ENCODE measurements around the gene APOC3.
"Not testable (repeated sequence)": the region's sequence is repeated elsewhere in the genome, so short reads cannot be mapped to it uniquely, and the experiment has no call there.

Gene APOC3

GRCh38 chr11:116791813-116792143 lies 37.9 kb upstream of the APOC3 start, which contains the start of gene APOA5:
TSS of gene APOA5 (minus strand) at chr11:116791879. CDS start at chr11:116791860, 19 bp downstream.
- Histone ChIP-seq H3K4me1 (ENCODE audit: insufficient read depth, low read length) (peaks cover 4% of the 10 kb centered on the region), H3K4me3 (ENCODE audit: low read length) (no peak within 1 kb of the TSS), H3K27me3 (ENCODE audit: insufficient read depth, low read length) (peaks cover 18% of the 10 kb centered on the region; the same call in 1 of the 2 replicates), H3K9me3 (ENCODE audit: insufficient read depth, low read depth, low read length) (no peaks in the 10 kb centered on the region), H3K27ac (ENCODE audit: low read depth, low read length) (no peak within 1 kb of the TSS), H3K36me3 (ENCODE audit: insufficient read depth, low read length) (peaks cover 1% of the 10 kb centered on the region), H3K9ac (ENCODE audit: low read depth, low read length) (no peak within 1 kb of the TSS)
- WGBS, result 92% methylated on average over 7 of the region's 7 CpGs

- Histone ChIP-seq H3K36me3 (ENCODE audit: insufficient read depth, low read length) (no peaks in the 10 kb centered on the region), H3K4me1 (ENCODE audit: insufficient read depth, low read length) (peaks cover 4% of the 10 kb centered on the region), H3K9ac (ENCODE audit: low read depth, low read length) (no peak overlapping the region), H3K4me3 (ENCODE audit: low read length) (no peak overlapping the region), H3K27me3 (ENCODE audit: insufficient read depth, low read length) (peaks cover 18% of the 10 kb centered on the region; the same call in 1 of the 2 replicates), H3K27ac (ENCODE audit: low read depth, low read length) (no peak overlapping the region), H3K9me3 (ENCODE audit: insufficient read depth, low read depth, low read length) (no peaks in the 10 kb centered on the region)
- WGBS, result 85% methylated on average over 8 of the region's 8 CpGs
Observed at GRCh38 chr11:116792144-116792868, 37.4 kb upstream of the APOC3 start.

- H3K9ac ChIP-seq (ENCODE audit: low read depth, low read length), result no peak overlapping the region
- H3K27ac ChIP-seq (ENCODE audit: low read depth, low read length), result no peak overlapping the region
Observed at GRCh38 chr11:116792869-116793771, 36.6 kb upstream of the APOC3 start.

GRCh38 chr11:116793772-116794097 lies 36.0 kb upstream of the APOC3 start:
- WGBS, result 94% methylated on average over 1 of the region's 1 CpG
- H3K27me3 ChIP-seq (ENCODE audit: insufficient read depth, low read length), result peaks cover 18% of the 10 kb centered on the region; the same call in 1 of the 2 replicates
- H3K9ac ChIP-seq (ENCODE audit: low read depth, low read length), result no peak overlapping the region
- H3K27ac ChIP-seq (ENCODE audit: low read depth, low read length), result no peak overlapping the region
- H3K4me3 ChIP-seq (ENCODE audit: low read length), result no peak overlapping the region
- no peaks in the 10 kb centered on the region for H3K9me3 ChIP-seq (ENCODE audit: insufficient read depth, low read depth, low read length)
- H3K36me3 ChIP-seq (ENCODE audit: insufficient read depth, low read length), result no peaks in the 10 kb centered on the region
- H3K4me1 ChIP-seq (ENCODE audit: insufficient read depth, low read length), result peaks cover 4% of the 10 kb centered on the region

More at GRCh38 chr11:116792869-116793771, 36.6 kb upstream of the APOC3 start:
- peaks cover 4% of the 10 kb centered on the region for H3K4me1 ChIP-seq (ENCODE audit: insufficient read depth, low read length)
- no peaks in the 10 kb centered on the region for H3K9me3 ChIP-seq (ENCODE audit: insufficient read depth, low read depth, low read length)
- H3K36me3 ChIP-seq (ENCODE audit: insufficient read depth, low read length), result no peaks in the 10 kb centered on the region
- WGBS, result 73% methylated on average over 8 of the region's 8 CpGs
- peaks cover 18% of the 10 kb centered on the region; the same call in 1 of the 2 replicates for H3K27me3 ChIP-seq (ENCODE audit: insufficient read depth, low read length)
- no peak overlapping the region for H3K4me3 ChIP-seq (ENCODE audit: low read length)

- Histone ChIP-seq H3K9me3 (ENCODE audit: insufficient read depth, low read depth, low read length) (no peaks in the 10 kb centered on the region), H3K4me3 (ENCODE audit: low read length) (no peak overlapping the region), H3K4me1 (ENCODE audit: insufficient read depth, low read length) (peaks cover 4% of the 10 kb centered on the region), H3K27ac (ENCODE audit: low read depth, low read length) (no peak overlapping the region), H3K27me3 (ENCODE audit: insufficient read depth, low read length) (peaks cover 12% of the 10 kb centered on the region; the same call in 1 of the 2 replicates), H3K36me3 (ENCODE audit: insufficient read depth, low read length) (no peaks in the 10 kb centered on the region), H3K9ac (ENCODE audit: low read depth, low read length) (no peak overlapping the region)
- 90% methylated on average over 2 of the region's 2 CpGs for WGBS
Observed at GRCh38 chr11:116794851-116795250, 34.9 kb upstream of the APOC3 start.

GRCh38 chr11:116796548-116796947 lies 33.2 kb upstream of the APOC3 start:
- Histone ChIP-seq H3K9me3 (ENCODE audit: insufficient read depth, low read depth, low read length) (no peaks in the 10 kb centered on the region), H3K36me3 (ENCODE audit: insufficient read depth, low read length) (no peaks in the 10 kb centered on the region), H3K9ac (ENCODE audit: low read depth, low read length) (no peak overlapping the region), H3K27me3 (ENCODE audit: insufficient read depth, low read length) (no peaks in the 10 kb centered on the region), H3K4me3 (ENCODE audit: low read length) (no peak overlapping the region), H3K27ac (ENCODE audit: low read depth, low read length) (no peak overlapping the region), H3K4me1 (ENCODE audit: insufficient read depth, low read length) (peaks cover 2% of the 10 kb centered on the region)
- 100% methylated on average over 1 of the region's 1 CpG for WGBS

GRCh38 chr11:116797816-116798215 lies 31.9 kb upstream of the APOC3 start:
- no peak overlapping the region for H3K9ac ChIP-seq (ENCODE audit: low read depth, low read length)
- no peak overlapping the region for H3K27ac ChIP-seq (ENCODE audit: low read depth, low read length)
- H3K9me3 ChIP-seq (ENCODE audit: insufficient read depth, low read depth, low read length), result no peaks in the 10 kb centered on the region
- 94% methylated on average over 5 of the region's 5 CpGs for WGBS
- no peak overlapping the region for H3K4me3 ChIP-seq (ENCODE audit: low read length)
- no peaks in the 10 kb centered on the region for H3K36me3 ChIP-seq (ENCODE audit: insufficient read depth, low read length)
- H3K27me3 ChIP-seq (ENCODE audit: insufficient read depth, low read length), result no peaks in the 10 kb centered on the region
- H3K4me1 ChIP-seq (ENCODE audit: insufficient read depth, low read length), result no peaks in the 10 kb centered on the region; the same call in 1 of the 2 replicates

- Histone ChIP-seq H3K4me3 (ENCODE audit: low read length) (no peak overlapping the region), H3K9me3 (ENCODE audit: insufficient read depth, low read depth, low read length) (no peaks in the 10 kb centered on the region), H3K9ac (ENCODE audit: low read depth, low read length) (no peak overlapping the region), H3K27ac (ENCODE audit: low read depth, low read length) (no peak overlapping the region), H3K27me3 (ENCODE audit: insufficient read depth, low read length) (no peaks in the 10 kb centered on the region), H3K4me1 (ENCODE audit: insufficient read depth, low read length) (no peaks in the 10 kb centered on the region), H3K36me3 (ENCODE audit: insufficient read depth, low read length) (no peaks in the 10 kb centered on the region)
- 90% methylated on average over 5 of the region's 5 CpGs for WGBS
Observed at GRCh38 chr11:116798368-116798767, 31.3 kb upstream of the APOC3 start.

GRCh38 chr11:116800610-116801009 lies 29.1 kb upstream of the APOC3 start:
- 91% methylated on average over 2 of the region's 2 CpGs for WGBS
- Histone ChIP-seq H3K27ac (ENCODE audit: low read depth, low read length) (no peak overlapping the region), H3K36me3 (ENCODE audit: insufficient read depth, low read length) (no peaks in the 10 kb centered on the region), H3K9me3 (ENCODE audit: insufficient read depth, low read depth, low read length) (no peaks in the 10 kb centered on the region), H3K4me3 (ENCODE audit: low read length) (no peak overlapping the region), H3K27me3 (ENCODE audit: insufficient read depth, low read length) (no peaks in the 10 kb centered on the region), H3K4me1 (ENCODE audit: insufficient read depth, low read length) (no peaks in the 10 kb centered on the region), H3K9ac (ENCODE audit: low read depth, low read length) (no peak overlapping the region)

GRCh38 chr11:116801662-116802061 lies 28.0 kb upstream of the APOC3 start:
- H3K9ac ChIP-seq (ENCODE audit: low read depth, low read length); H3K4me1 ChIP-seq (ENCODE audit: insufficient read depth, low read length); H3K36me3 ChIP-seq (ENCODE audit: insufficient read depth, low read length); H3K4me3 ChIP-seq (ENCODE audit: low read length); H3K27ac ChIP-seq (ENCODE audit: low read depth, low read length); H3K27me3 ChIP-seq (ENCODE audit: insufficient read depth, low read length); H3K9me3 ChIP-seq (ENCODE audit: insufficient read depth, low read depth, low read length): not testable (repeated sequence)

- no peaks in the 10 kb centered on the region for H3K36me3 ChIP-seq (ENCODE audit: insufficient read depth, low read length)
- no peaks in the 10 kb centered on the region for H3K9me3 ChIP-seq (ENCODE audit: insufficient read depth, low read depth, low read length)
- H3K27me3 ChIP-seq (ENCODE audit: insufficient read depth, low read length), result no peaks in the 10 kb centered on the region
- 82% methylated on average over 3 of the region's 3 CpGs for WGBS
- H3K9ac ChIP-seq (ENCODE audit: low read depth, low read length), result no peak overlapping the region
- H3K4me1 ChIP-seq (ENCODE audit: insufficient read depth, low read length), result no peaks in the 10 kb centered on the region
- H3K4me3 ChIP-seq (ENCODE audit: low read length), result no peak overlapping the region
- no peak overlapping the region for H3K27ac ChIP-seq (ENCODE audit: low read depth, low read length)
Observed at GRCh38 chr11:116804001-116804400, 25.7 kb upstream of the APOC3 start.

Measured in HUES64 (cell line).